Stomach smooth muscle (tissue), 2 donors: ENCODE measurements around the gene EYS.

ENCODE experiments used
- H3K27ac ChIP-seq: one replicate; pipeline ENCODE4 v1.7.0; 2013; ENCODE audit warnings: mild to moderate bottlenecking, low read length, inconsistent platforms
- H3K27me3 ChIP-seq, 2 donors: one replicate each; pipeline ENCODE4 v1.7.0; 2013; ENCODE audit warnings: low read length in 2 of 2; ENCODE audit not compliant: insufficient read depth in 2 of 2, control insufficient read depth in 1 of 2
- H3K36me3 ChIP-seq, 2 donors: one replicate each; pipeline ENCODE4 v1.7.0; 2013; ENCODE audit warnings: low read length in 2 of 2; ENCODE audit not compliant: control insufficient read depth in 2 of 2, insufficient read depth in 2 of 2
- H3K4me1 ChIP-seq: one replicate; pipeline ENCODE4 v1.7.0; 2013; ENCODE audit warnings: low read length; ENCODE audit not compliant: control insufficient read depth, insufficient read depth
- H3K4me3 ChIP-seq, 2 donors: one replicate each; pipeline ENCODE4 v1.7.0; 2013; ENCODE audit warnings: low read length in 2 of 2
- H3K9ac ChIP-seq, 2 donors: one replicate each; pipeline ENCODE4 v1.7.0; 2013; ENCODE audit warnings: low read length in 2 of 2, mild to moderate bottlenecking in 1 of 2
- H3K9me3 ChIP-seq, 2 donors: one replicate each; pipeline ENCODE4 v1.7.0; 2013; ENCODE audit warnings: low read length in 2 of 2; ENCODE audit not compliant: control insufficient read depth in 2 of 2
- donor health status: healthy.
- donor health status: Pancreatic carcinoma.

Gene EYS

DNA sequence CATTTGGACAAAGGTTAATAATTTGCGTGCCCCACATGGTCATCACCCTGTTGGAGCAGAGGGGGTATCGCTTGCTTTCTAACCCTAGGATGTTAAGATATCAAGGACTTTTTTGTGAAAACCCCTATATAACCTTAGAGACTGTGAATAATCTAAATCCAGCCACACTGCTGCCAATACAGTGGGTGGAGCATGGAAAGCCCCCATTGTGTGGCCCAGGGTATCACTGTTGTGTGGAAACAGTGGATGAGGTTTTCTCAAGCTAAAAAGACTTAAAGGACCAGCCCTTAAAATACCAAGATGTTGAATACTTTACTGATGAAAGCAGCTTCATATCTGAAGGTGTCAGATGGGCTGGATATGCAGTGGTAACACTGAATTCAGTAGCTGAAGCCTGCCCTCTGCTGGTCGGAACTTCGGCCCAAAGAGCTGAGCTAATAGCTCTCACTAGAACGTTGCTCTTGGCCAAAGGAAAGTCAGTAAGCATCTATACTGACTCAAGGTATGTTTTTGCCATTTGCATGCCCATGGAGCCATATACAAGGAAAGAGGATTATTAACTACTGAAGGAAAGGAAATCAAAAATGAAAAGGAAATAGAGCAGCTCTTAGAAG lies 1376.2 kb downstream of the EYS start:
- Histone ChIP-seq H3K27me3 (no peaks in the 10 kb centered on the region), H3K9ac (no peak overlapping the region), H3K27ac (no peak overlapping the region), H3K4me3 (no peak overlapping the region), H3K4me1 (no peaks in the 10 kb centered on the region), H3K9me3 (no peaks in the 10 kb centered on the region), H3K36me3 (no peaks in the 10 kb centered on the region)

GRCh38 chr6:64326939-64327338 lies 1380.1 kb downstream of the EYS start:
- H3K9me3 ChIP-seq = no peaks in the 10 kb centered on the region
- no peak overlapping the region for H3K4me3 ChIP-seq
- H3K27me3 ChIP-seq = no peaks in the 10 kb centered on the region
- no peaks in the 10 kb centered on the region for H3K4me1 ChIP-seq
- H3K36me3 ChIP-seq = no peaks in the 10 kb centered on the region
- H3K27ac ChIP-seq = no peak overlapping the region
- no peak overlapping the region for H3K9ac ChIP-seq

GRCh38 chr6:64325093-64325492 lies 1381.9 kb downstream of the EYS start:
- H3K36me3 ChIP-seq = no peaks in the 10 kb centered on the region
- H3K27ac ChIP-seq = no peak overlapping the region
- H3K9ac ChIP-seq = no peak overlapping the region
- H3K4me1 ChIP-seq = no peaks in the 10 kb centered on the region
- H3K4me3 ChIP-seq = no peak overlapping the region
- H3K9me3 ChIP-seq = no peaks in the 10 kb centered on the region
- H3K27me3 ChIP-seq = no peaks in the 10 kb centered on the region

- Histone ChIP-seq H3K9me3 (no peaks in the 10 kb centered on the region), H3K36me3 (no peaks in the 10 kb centered on the region), H3K4me1 (no peaks in the 10 kb centered on the region), H3K9ac (no peak overlapping the region), H3K4me3 (no peak overlapping the region), H3K27me3 (no peaks in the 10 kb centered on the region), H3K27ac (no peak overlapping the region)
Measured at GRCh38 chr6:64310214-64310613, 1396.8 kb downstream of the EYS start.

- H3K4me1 ChIP-seq = no peaks in the 10 kb centered on the region
- no peak overlapping the region for H3K4me3 ChIP-seq
- H3K27ac ChIP-seq = no peak overlapping the region
- peaks cover 0 to 6% of the 10 kb centered on the region in 2 donors for H3K9me3 ChIP-seq
- no peaks in the 10 kb centered on the region for H3K36me3 ChIP-seq
- H3K9ac ChIP-seq = no peak overlapping the region
- H3K27me3 ChIP-seq = no peaks in the 10 kb centered on the region
Measured at GRCh38 chr6:64301307-64302236, 1405.5 kb downstream of the EYS start.

- no peaks in the 10 kb centered on the region for H3K4me1 ChIP-seq
- H3K4me3 ChIP-seq = no peak overlapping the region
- no peaks in the 10 kb centered on the region for H3K36me3 ChIP-seq
Measured at GRCh38 chr6:64299176-64299575, 1407.8 kb downstream of the EYS start.

DNA sequence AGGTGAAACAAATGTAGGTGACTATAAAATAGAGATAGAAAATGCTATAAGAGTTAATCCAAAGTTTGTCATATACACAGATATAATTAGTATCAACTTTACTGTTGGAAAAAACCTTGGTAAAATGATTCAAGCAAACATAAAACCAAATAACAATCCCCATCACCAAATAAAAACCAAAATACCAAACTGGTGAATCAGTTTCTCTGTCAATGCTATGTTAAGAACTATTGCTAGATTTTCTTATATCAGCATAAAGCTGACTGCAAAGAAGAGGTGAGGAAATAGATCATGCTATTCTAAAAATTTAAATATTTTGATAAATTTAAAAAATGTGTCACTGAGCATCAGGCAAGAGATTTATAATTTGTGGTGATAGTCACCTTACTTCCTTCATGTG lies 1413.0 kb downstream of the EYS start:
- Histone ChIP-seq H3K9me3 (peaks cover 0 to 4% of the 10 kb centered on the region in 2 donors), H3K36me3 (no peaks in the 10 kb centered on the region), H3K4me1 (no peaks in the 10 kb centered on the region), H3K27ac (no peak overlapping the region), H3K27me3 (no peaks in the 10 kb centered on the region), H3K4me3 (no peak overlapping the region), H3K9ac (no peak overlapping the region)

More at GRCh38 chr6:64299176-64299575, 1407.8 kb downstream of the EYS start:
- Histone ChIP-seq H3K9ac (no peak overlapping the region), H3K27me3 (no peaks in the 10 kb centered on the region), H3K9me3 (peaks cover 0 to 6% of the 10 kb centered on the region in 2 donors), H3K27ac (no peak overlapping the region)

DNA sequence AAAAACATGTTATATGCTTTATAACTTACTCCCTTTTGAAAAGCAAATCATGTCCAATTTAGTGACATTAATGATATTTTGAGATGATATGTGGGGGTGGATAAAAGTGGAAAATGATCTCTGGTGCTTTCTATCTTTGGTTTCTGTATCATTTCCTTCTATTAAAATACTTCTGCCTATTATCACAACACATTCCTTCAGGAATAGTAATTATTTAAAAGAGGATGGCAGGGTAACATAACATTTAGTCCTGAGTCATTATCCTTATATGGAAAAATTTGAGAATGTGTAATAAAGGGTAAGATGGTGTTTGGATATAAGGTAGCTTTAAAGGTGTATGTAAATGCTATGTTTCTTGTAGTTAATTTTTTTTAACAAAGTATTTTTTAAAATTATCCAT lies 1413.7 kb downstream of the EYS start:
- Histone ChIP-seq H3K36me3 (no peaks in the 10 kb centered on the region), H3K27me3 (no peaks in the 10 kb centered on the region), H3K4me3 (no peak overlapping the region), H3K4me1 (no peaks in the 10 kb centered on the region), H3K27ac (no peak overlapping the region), H3K9ac (no peak overlapping the region), H3K9me3 (peaks cover 0 to 4% of the 10 kb centered on the region in 2 donors)

DNA sequence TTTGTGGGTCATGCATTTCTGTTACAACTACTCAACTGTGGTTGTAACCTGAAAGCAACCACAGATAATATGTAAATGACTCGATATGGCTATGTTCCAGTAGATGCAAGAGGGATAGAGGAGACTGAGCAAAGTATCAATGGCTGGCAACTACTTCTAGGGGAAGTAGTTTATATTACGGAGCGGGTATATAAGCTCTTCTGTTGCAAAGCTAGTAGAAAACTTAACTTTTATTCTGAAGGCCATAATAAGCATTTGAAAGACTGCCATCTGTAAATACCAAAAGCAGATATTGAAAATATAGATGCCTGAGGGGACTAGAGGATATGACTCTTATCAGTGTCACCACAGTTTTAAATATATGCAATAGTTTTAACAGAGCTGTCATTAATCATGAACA lies 1416.2 kb downstream of the EYS start:
- Histone ChIP-seq H3K4me3 (no peak overlapping the region), H3K27ac (no peak overlapping the region), H3K9me3 (no peaks in the 10 kb centered on the region), H3K9ac (no peak overlapping the region), H3K4me1 (no peaks in the 10 kb centered on the region), H3K27me3 (no peaks in the 10 kb centered on the region), H3K36me3 (no peaks in the 10 kb centered on the region)

DNA sequence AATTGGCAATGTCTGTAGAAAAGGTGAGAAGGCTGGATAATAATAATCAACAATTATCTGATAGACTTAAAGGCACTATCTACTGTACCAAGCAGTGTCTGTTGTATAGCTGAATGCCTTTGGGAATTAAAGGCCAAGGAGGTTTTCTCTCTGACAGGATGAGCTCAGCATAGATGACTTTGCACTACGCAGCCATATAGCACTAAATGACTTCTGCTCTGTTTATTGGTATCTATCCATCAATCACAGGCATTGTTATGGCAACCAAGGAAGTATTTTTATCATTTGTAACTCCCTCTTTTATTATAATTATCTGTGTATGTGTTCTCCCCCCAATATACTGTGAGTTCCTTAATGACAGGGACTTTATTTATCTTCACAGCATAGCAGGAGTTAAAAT lies 1417.1 kb downstream of the EYS start:
- Histone ChIP-seq H3K36me3 (no peaks in the 10 kb centered on the region), H3K9ac (no peak overlapping the region), H3K27me3 (no peaks in the 10 kb centered on the region), H3K4me3 (no peak overlapping the region), H3K4me1 (no peaks in the 10 kb centered on the region), H3K9me3 (no peaks in the 10 kb centered on the region), H3K27ac (no peak overlapping the region)

- H3K27ac ChIP-seq = no peak overlapping the region
- no peaks in the 10 kb centered on the region for H3K9me3 ChIP-seq
- H3K4me1 ChIP-seq = no peaks in the 10 kb centered on the region
Measured at GRCh38 chr6:64288351-64288750, 1418.7 kb downstream of the EYS start.

More at GRCh38 chr6:64288351-64288750, 1418.7 kb downstream of the EYS start:
- H3K36me3 ChIP-seq = no peaks in the 10 kb centered on the region
- no peak overlapping the region for H3K9ac ChIP-seq
- H3K27me3 ChIP-seq = no peaks in the 10 kb centered on the region
- H3K4me3 ChIP-seq = no peak overlapping the region
